ENCODE results near the gene CYP2R1. TPM values are rescaled to one million over a fixed set of nuclear protein-coding genes. Genes with fewer than 3 reads are reported as not detected.

The CYP2R1 gene
- 10 to 100 TPM; 14.4 to 18.8 TPM for total RNA-seq

GRCh38 chr11:14892036-14892556 lies at the start of gene CYP2R1:
Gene CYP2R1 (minus strand): TSS chr11:14892231. CDS start chr11:14892205, 26 bp downstream.
- Mint-ChIP-seq H3K36me3 (ENCODE audit: low read depth) (peaks cover 24% of the 10 kb centered on the region), H3K27ac (peak within 1 kb of the TSS; percentile 90), H3K9me3 (ENCODE audit: insufficient read depth) (no peaks in the 10 kb centered on the region), H3K27me3 (ENCODE audit: low read depth) (no peaks in the 10 kb centered on the region), H3K4me3 (peak within 1 kb of the TSS; percentile 82), H3K4me1 (ENCODE audit: low read depth) (peaks cover 55% of the 10 kb centered on the region)
- ATAC-seq (peak; percentile 95), DNase-seq (peak; percentile 95)
- CTCF ChIA-PET, result interaction anchor here (0.7 to 8.0 kb wide), 10 partner anchors 11 to 604 kb away, joined by 3 to 111 read pairs (median 8); partner anchors contain the start of gene PSMA1
- POLR2A ChIA-PET, result interaction anchor here (0.7 to 2.6 kb wide), 9 partner anchors 9 to 373 kb away, joined by 3 to 20 read pairs (median 9); partner anchors contain the start of genes PDE3B and PSMA1

- ChIA-PET POLR2A (no interaction called here), CTCF (interaction anchor here (0.7 kb wide), 1 partner anchor 67 kb away, joined by 4 read pairs; no protein-coding TSS in a partner anchor)
- Mint-ChIP-seq H3K27me3 (ENCODE audit: low read depth) (peaks cover 2% of the 10 kb centered on the region), H3K36me3 (ENCODE audit: low read depth) (no peaks in the 10 kb centered on the region), H3K9me3 (ENCODE audit: insufficient read depth) (no peaks in the 10 kb centered on the region), H3K4me3 (no peak overlapping the region), H3K27ac (no peak overlapping the region), H3K4me1 (ENCODE audit: low read depth) (no peaks in the 10 kb centered on the region)
- no peak for ATAC-seq
- no peak for DNase-seq
Observed at GRCh38 chr11:14938936-14939335, 46.9 kb upstream of the CYP2R1 start.

GRCh38 chr11:14934641-14935351 lies 42.8 kb upstream of the CYP2R1 start:
- no peak overlapping the region for H3K4me3 Mint-ChIP-seq
- ATAC-seq (no peak), DNase-seq (no peak)
- CTCF ChIA-PET, result no interaction called here
- no peak overlapping the region for H3K27ac Mint-ChIP-seq
- POLR2A ChIA-PET, result no interaction called here
- H3K36me3 Mint-ChIP-seq (ENCODE audit: low read depth), result no peaks in the 10 kb centered on the region
- no peaks in the 10 kb centered on the region for H3K27me3 Mint-ChIP-seq (ENCODE audit: low read depth)
- H3K9me3 Mint-ChIP-seq (ENCODE audit: insufficient read depth), result no peaks in the 10 kb centered on the region
- no peaks in the 10 kb centered on the region for H3K4me1 Mint-ChIP-seq (ENCODE audit: low read depth)

- no peak overlapping the region for H3K27ac Mint-ChIP-seq
- H3K9me3 Mint-ChIP-seq (ENCODE audit: insufficient read depth), result no peaks in the 10 kb centered on the region
- CTCF ChIA-PET, result no interaction called here
- H3K27me3 Mint-ChIP-seq (ENCODE audit: low read depth), result no peaks in the 10 kb centered on the region
- no peaks in the 10 kb centered on the region for H3K4me1 Mint-ChIP-seq (ENCODE audit: low read depth)
- DNase-seq (no peak), ATAC-seq (no peak)
- no peak overlapping the region for H3K4me3 Mint-ChIP-seq
- H3K36me3 Mint-ChIP-seq (ENCODE audit: low read depth), result peaks cover 11% of the 10 kb centered on the region
- POLR2A ChIA-PET, result no interaction called here
Observed at GRCh38 chr11:14932447-14932846, 40.4 kb upstream of the CYP2R1 start.

- Mint-ChIP-seq H3K9me3 (ENCODE audit: insufficient read depth) (no peaks in the 10 kb centered on the region), H3K4me1 (ENCODE audit: low read depth) (no peaks in the 10 kb centered on the region), H3K4me3 (no peak overlapping the region), H3K36me3 (ENCODE audit: low read depth) (peaks cover 16% of the 10 kb centered on the region), H3K27me3 (ENCODE audit: low read depth) (no peaks in the 10 kb centered on the region), H3K27ac (no peak overlapping the region)
- ChIA-PET CTCF (no interaction called here), POLR2A (no interaction called here)
- no peak for ATAC-seq
- no peak for DNase-seq
Observed at GRCh38 chr11:14930369-14930768, 38.3 kb upstream of the CYP2R1 start.

- H3K27ac Mint-ChIP-seq, result no peak overlapping the region
- no peak for ATAC-seq
- no peak for DNase-seq
- ChIA-PET POLR2A (no interaction called here), CTCF (interaction anchor here (1.1 kb wide), 1 partner anchor 19 kb away, joined by 5 read pairs; no protein-coding TSS in a partner anchor)
- H3K4me3 Mint-ChIP-seq, result no peak overlapping the region
- no peaks in the 10 kb centered on the region for H3K27me3 Mint-ChIP-seq (ENCODE audit: low read depth)
- no peaks in the 10 kb centered on the region for H3K4me1 Mint-ChIP-seq (ENCODE audit: low read depth)
- peaks cover 16% of the 10 kb centered on the region for H3K36me3 Mint-ChIP-seq (ENCODE audit: low read depth)
- H3K9me3 Mint-ChIP-seq (ENCODE audit: insufficient read depth), result no peaks in the 10 kb centered on the region
Observed at GRCh38 chr11:14927146-14927545, 35.1 kb upstream of the CYP2R1 start.

- no peak for DNase-seq
- Mint-ChIP-seq H3K9me3 (ENCODE audit: insufficient read depth) (no peaks in the 10 kb centered on the region), H3K4me3 (no peak overlapping the region), H3K27me3 (ENCODE audit: low read depth) (no peaks in the 10 kb centered on the region), H3K27ac (no peak overlapping the region), H3K36me3 (ENCODE audit: low read depth) (peaks cover 16% of the 10 kb centered on the region), H3K4me1 (ENCODE audit: low read depth) (no peaks in the 10 kb centered on the region)
- POLR2A ChIA-PET, result no interaction called here
- ATAC-seq, result no peak
- CTCF ChIA-PET, result interaction anchor here (8.7 kb wide), 1 partner anchor 17 kb away, joined by 77 read pairs; no protein-coding TSS in a partner anchor
Observed at GRCh38 chr11:14924318-14924717, 32.3 kb upstream of the CYP2R1 start.

GRCh38 chr11:14916403-14916802 lies 24.4 kb upstream of the CYP2R1 start:
- DNase-seq, result no peak
- peaks cover 21% of the 10 kb centered on the region for H3K36me3 Mint-ChIP-seq (ENCODE audit: low read depth)
- H3K4me3 Mint-ChIP-seq, result no peak overlapping the region
- CTCF ChIA-PET, result interaction anchor here (1.1 kb wide), 1 partner anchor 9 kb away, joined by 4 read pairs; no protein-coding TSS in a partner anchor
- POLR2A ChIA-PET, result no interaction called here
- H3K27ac Mint-ChIP-seq, result no peak overlapping the region
- no peaks in the 10 kb centered on the region for H3K9me3 Mint-ChIP-seq (ENCODE audit: insufficient read depth)
- no peaks in the 10 kb centered on the region for H3K27me3 Mint-ChIP-seq (ENCODE audit: low read depth)
- no peaks in the 10 kb centered on the region for H3K4me1 Mint-ChIP-seq (ENCODE audit: low read depth)
- ATAC-seq, result no peak

- Mint-ChIP-seq H3K9me3 (ENCODE audit: insufficient read depth) (no peaks in the 10 kb centered on the region), H3K4me1 (ENCODE audit: low read depth) (no peaks in the 10 kb centered on the region), H3K27me3 (ENCODE audit: low read depth) (no peaks in the 10 kb centered on the region), H3K27ac (no peak overlapping the region), H3K36me3 (ENCODE audit: low read depth) (peaks cover 21% of the 10 kb centered on the region), H3K4me3 (no peak overlapping the region)
- ChIA-PET POLR2A (no interaction called here), CTCF (no interaction called here)
- DNase-seq (no peak), ATAC-seq (no peak)
Observed at GRCh38 chr11:14914536-14914935, 22.5 kb upstream of the CYP2R1 start.

- Mint-ChIP-seq H3K27ac (no peak overlapping the region), H3K4me3 (no peak overlapping the region), H3K36me3 (ENCODE audit: low read depth) (peaks cover 7% of the 10 kb centered on the region), H3K27me3 (ENCODE audit: low read depth) (no peaks in the 10 kb centered on the region), H3K4me1 (ENCODE audit: low read depth) (peaks cover 51% of the 10 kb centered on the region), H3K9me3 (ENCODE audit: insufficient read depth) (no peaks in the 10 kb centered on the region)
- DNase-seq (peak; percentile 63), ATAC-seq (no peak)
- ChIA-PET CTCF (interaction anchor here (0.7 to 7.5 kb wide), 120 partner anchors 8 to 1702 kb away, joined by 3 to 196 read pairs (median 5); partner anchors contain the start of genes CALCA, CALCB, COPB1 and CYP2R1), POLR2A (interaction anchor here (0.6 to 1.1 kb wide), 3 partner anchors 166 to 612 kb away, joined by 3 to 5 read pairs (median 3); no protein-coding TSS in a partner anchor)
Observed at GRCh38 chr11:14908214-14908880, 16.3 kb upstream of the CYP2R1 start.

GRCh38 chr11:14907411-14908213 lies 15.6 kb upstream of the CYP2R1 start:
- DNase-seq (peak; percentile 89), ATAC-seq (peak; percentile 68)
- H3K9me3 Mint-ChIP-seq (ENCODE audit: insufficient read depth), result no peaks in the 10 kb centered on the region
- CTCF ChIA-PET, result interaction anchor here (0.6 to 7.5 kb wide), 137 partner anchors 9 to 1701 kb away, joined by 3 to 196 read pairs (median 5); partner anchors contain the start of genes CALCA, CALCB, COPB1 and CYP2R1
- no peak overlapping the region for H3K27ac Mint-ChIP-seq
- H3K27me3 Mint-ChIP-seq (ENCODE audit: low read depth), result no peaks in the 10 kb centered on the region
- peaks cover 7% of the 10 kb centered on the region for H3K36me3 Mint-ChIP-seq (ENCODE audit: low read depth)
- H3K4me1 Mint-ChIP-seq (ENCODE audit: low read depth), result peaks cover 54% of the 10 kb centered on the region
- no peak overlapping the region for H3K4me3 Mint-ChIP-seq
- POLR2A ChIA-PET, result interaction anchor here (0.6 to 1.7 kb wide), 4 partner anchors 167 to 407 kb away, joined by 3 to 8 read pairs (median 4); partner anchors contain the start of gene COPB1

All from activated CD8-positive, alpha-beta T cell treated with anti-CD3 and anti-CD28 coated beads, Interleukin-2, amount 10 ng/mL, durations not matched to agents 7 days and 5 days (primary cell).